NCI-H446 treated with DMSO at 0.1 percent for 48 hours (cell line): Measurements from ENCODE around the gene POMZP3.
"Not testable (repeated sequence)": the region's sequence is repeated elsewhere in the genome, so short reads cannot be mapped to it uniquely, and the experiment has no call there.

Experiments
- DNase-seq: peaks from one replicate; lab custom pipeline; 2025; lab: John Stamatoyannopoulos, UW

POMZP3 gene

GRCh38 chr7:76626989-76627642 lies at the start of gene POMZP3:
Gene POMZP3 (minus strand): TSS chr7:76627279. CDS start chr7:76626064, 1,215 bp downstream.
- DNase-seq: not testable (repeated sequence)

GRCh38 chr7:76675783-76676182 lies 48.7 kb upstream of the POMZP3 start:
- DNase-seq: not testable (repeated sequence)

DNA sequence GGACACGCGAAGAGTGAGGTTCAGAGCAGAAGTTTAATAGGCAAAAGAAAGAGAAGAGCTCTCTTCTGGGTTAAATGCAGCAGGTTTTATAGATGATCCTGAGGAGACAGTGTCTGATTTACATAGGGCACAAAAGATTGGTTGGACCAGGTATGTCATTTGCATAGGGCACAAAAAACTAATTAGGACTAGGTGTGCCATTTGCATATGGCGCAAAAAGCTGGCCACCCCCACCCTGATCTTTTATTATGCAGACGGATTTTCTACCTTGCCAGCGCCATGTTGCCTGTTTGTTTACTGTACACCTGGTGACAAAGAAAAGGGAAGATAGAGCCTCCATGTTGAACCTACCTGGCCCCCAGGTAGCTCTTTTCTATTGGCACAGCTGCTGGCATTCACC lies 46.3 kb upstream of the POMZP3 start:
- not testable (repeated sequence) for DNase-seq

DNA sequence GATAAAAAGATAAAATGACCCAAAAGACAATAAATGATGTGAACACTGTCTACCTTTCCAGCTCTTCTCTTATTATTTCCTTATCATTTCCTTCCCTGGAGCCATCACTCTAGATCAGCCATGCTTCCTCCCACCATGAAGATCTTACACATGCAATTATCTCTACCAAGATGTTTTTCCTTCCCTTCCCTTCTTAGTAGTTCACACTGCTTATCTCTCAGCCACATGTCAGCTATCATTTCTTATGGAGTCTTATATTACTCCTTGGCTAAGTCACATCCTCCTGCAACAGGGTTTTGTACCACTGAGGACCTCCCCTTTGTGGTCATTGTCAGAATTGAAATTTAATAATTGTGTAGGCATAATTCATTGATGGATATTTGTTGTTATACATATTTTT lies 32.1 kb upstream of the POMZP3 start:
- not testable (repeated sequence) for DNase-seq

- not testable (repeated sequence) for DNase-seq
These were observed 29.3 kb upstream of the POMZP3 start for GRCh38 chr7:76656425-76656824.

DNA sequence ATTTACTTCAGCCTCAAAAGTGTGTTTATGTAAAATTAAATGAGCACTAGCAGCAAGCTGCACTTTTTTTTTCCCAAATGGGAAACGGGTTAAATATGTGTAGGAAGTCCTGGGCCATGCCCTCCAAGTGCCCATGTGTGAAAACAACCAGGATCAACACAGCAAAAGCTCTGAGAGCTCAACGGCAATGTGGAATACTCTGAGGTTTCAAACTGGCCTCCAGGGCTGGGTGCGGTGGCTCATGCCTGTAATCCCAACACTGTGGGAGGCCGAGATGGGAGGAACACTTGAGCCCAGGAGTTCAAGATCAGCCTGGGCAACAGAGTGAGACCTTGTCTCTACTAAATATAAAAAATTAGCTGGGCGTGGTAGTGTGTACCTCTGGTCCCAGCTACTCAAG lies 15.5 kb upstream of the POMZP3 start:
- DNase-seq: not testable (repeated sequence)

- DNase-seq: not testable (repeated sequence)
These were observed 10.1 kb upstream of the POMZP3 start for GRCh38 chr7:76637061-76637691.

DNA sequence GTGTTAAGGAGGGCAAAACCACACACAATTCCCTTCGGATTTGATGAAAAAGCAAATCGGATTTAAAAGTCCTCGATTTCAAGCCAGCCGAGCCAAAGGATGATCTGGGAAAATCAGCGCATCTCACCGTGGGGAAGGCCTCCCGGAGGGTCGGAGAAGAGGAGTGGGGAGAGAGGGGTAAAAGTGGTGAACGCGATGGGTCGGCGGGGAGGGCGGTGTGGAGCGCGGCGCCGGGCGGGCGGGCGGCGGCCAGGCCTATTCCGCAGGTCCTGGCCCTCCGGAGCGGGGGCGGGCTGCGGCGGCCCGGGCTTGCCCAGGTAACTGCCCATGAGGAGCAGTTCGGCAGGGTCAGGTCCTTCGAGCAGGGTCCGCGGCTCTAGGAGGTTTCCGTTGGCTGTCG lies 498 bp downstream of the POMZP3 start:
- not testable (repeated sequence) for DNase-seq

DNA sequence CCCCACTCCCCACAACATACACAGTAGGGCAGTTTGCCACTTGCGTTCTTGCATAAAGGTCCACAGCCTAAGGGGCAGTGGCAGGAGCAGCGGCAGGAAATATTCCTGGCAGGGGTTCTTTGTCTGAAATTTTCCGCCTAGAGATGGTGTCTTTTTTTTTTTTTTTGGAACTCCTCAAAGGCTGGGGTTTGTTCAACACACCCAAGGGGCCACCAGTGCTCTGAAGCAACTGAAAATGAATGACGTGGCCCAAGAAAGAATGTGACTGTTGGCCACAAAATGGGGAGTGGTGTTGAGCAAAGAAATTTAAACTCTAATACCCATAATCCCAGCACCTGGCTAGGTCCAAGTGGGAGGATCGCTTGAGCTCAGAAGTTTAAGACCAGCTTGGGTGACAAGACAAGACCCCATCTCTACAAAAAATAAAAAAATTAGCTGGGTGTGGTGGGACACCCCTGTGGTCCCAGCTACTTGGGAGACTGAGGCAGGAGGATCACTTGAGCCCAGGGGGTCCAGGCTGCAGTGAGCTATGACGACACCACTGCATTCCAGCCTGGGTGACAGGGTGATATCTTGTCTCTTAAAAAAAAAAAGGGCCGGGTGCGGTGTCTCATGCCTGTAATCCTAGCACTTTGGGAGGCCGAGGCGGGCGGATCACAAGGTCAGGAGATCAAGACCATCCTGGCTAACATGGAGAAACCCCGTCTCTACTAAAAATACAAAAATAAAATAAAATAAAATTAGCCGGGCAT lies 7.5 kb downstream of the POMZP3 start:
- not testable (repeated sequence) for DNase-seq

DNA sequence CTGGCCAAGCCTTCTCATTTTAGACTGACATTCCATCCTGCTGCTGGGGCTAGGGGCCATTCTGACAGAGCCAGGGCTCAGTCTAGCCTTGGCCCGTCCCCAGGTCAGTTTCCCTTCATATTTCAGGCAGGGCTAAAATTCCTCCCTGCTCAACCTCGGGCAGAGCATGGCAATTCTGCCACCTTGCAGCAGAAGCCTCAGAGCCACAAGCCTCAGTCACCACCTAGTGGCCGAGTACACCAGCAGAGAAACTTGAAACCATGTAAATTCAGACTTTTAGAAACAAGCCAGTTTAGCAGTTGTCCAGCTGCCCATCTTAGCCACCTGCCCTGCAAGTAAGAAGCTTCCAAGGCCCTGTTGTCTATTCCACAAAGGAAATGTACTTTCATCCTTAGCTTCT lies 13.3 kb downstream of the POMZP3 start:
- DNase-seq: not testable (repeated sequence)

GRCh38 chr7:76612232-76612631 lies 14.8 kb downstream of the POMZP3 start:
- not testable (repeated sequence) for DNase-seq

GRCh38 chr7:76609864-76610263 lies 17.2 kb downstream of the POMZP3 start:
- not testable (repeated sequence) for DNase-seq

DNA sequence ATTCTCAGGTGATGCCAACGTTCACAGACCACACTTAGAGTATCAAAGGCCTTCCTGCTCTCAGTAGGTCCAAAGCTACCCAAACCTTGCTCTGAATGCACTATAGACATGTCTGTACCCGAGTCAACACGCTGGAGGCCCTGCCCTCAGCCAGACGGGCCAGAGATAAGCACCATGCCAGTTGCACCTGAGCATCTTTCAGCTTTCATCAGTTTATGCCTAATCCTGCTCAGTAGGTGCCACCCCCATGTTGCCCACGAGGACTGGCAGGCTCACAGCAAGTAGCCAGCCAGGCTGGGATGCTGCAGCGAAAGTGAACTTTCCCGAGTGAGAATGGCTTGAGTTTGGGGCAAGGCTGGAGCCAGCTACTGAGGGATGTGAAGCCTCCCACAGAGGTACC lies 18.6 kb downstream of the POMZP3 start:
- DNase-seq: not testable (repeated sequence)

GRCh38 chr7:76606027-76606426 lies 21.1 kb downstream of the POMZP3 start:
- not testable (repeated sequence) for DNase-seq

GRCh38 chr7:76600650-76601049 lies 26.4 kb downstream of the POMZP3 start:
- DNase-seq: not testable (repeated sequence)

DNA sequence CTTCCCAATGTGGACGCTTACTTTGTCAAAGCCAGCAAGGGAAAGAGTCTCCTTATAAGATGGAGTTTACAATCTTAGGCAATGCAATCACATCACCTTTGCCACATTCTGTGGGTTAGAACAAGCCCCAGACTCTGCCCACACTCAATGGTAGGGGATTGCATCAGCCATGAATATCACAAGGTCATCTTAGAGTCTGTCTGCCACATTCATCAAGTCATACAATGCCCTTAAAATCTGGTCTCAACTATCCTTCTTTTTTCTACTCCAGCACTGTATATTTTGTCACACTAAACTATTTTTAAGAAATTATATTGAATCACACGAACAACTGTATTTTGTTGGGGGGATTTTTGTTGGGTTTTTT lies 27.0 kb downstream of the POMZP3 start:
- DNase-seq: not testable (repeated sequence)

- DNase-seq: not testable (repeated sequence)
These were observed 28.4 kb downstream of the POMZP3 start for GRCh38 chr7:76598590-76599264.

GRCh38 chr7:76597288-76597687 lies 29.8 kb downstream of the POMZP3 start:
- not testable (repeated sequence) for DNase-seq

DNA sequence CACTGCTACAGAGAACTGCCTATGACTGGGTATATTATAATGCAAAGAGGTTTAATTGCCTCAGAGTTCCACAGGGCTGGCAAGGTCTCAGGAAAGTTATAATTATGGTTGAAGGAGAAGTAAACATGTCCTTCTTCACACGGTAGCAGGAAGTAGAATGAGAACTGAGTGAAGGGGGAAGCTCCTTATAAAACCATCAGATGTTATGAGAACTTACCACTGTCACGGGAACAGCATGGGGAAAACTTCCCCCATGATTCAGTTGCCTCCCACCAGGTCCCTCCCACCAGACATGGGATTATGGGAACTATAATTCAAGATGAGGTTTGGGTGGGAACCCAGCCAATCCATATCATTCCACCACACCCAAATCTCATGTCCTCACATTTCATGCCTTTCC lies 34.4 kb downstream of the POMZP3 start:
- DNase-seq: not testable (repeated sequence)

DNA sequence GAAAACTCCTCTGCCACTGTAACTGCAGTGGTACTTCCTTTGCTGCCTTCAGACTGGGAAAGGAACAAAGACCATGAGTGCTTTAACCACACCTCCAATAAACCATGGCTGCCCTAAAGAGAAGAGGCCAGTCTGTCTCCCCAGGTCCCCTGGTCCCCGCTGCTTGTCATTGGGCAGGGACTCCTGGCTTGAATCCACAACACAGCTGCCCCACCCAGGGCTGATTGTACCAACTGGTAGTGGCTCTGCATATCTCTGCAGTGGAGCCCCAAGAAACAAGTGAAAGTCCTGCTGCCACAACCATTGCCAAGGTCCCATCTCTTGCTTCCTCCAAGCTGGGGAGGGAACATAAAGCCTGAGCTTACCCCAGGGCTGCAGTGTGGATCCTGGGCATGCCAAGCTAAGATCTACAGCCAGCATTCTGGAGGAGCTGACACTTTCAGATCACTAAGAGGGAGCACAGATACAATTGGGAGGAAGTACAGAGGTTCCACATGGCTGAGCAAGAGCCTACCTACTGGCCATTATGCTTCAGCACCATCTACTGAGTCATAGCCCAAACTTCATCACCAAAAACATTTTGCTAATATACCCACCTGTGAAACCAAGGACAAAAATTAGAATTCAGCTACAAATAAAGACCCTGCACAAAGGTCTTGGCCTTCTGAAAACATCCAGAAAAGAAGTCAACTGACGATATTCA lies 35.3 kb downstream of the POMZP3 start:
- DNase-seq: not testable (repeated sequence)

GRCh38 chr7:76591033-76591432 lies 36.0 kb downstream of the POMZP3 start:
- DNase-seq: not testable (repeated sequence)

DNA sequence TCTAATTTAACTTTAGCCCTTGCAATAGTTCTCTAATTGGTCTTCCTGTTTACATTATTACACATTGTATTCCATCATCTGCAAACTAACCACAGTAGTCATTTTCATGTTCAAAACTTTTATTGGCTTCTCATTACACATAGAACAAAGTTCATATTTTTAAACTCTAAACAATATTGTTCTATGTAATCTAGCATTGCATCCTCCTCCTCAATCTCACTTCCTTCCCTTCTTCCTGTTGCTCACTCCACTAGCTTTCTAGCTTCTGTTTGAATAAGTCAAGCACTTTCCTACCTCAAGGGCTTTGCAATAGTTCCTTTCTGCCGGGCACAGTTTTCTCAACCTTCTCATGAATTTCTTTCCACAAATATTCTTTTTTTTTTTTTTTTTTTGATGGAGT lies 38.5 kb downstream of the POMZP3 start:
- not testable (repeated sequence) for DNase-seq
